Activated CD4-positive, alpha-beta T cell treated with anti-CD3 and anti-CD28 coated beads, Interleukin-2, amount 50 U/mL, for 1 hour (primary cell): ENCODE data around the gene PIP5K1C.
A peak's percentile ranks its signal among the peaks of the same experiment; 100 is the strongest.

Source experiments
- DNase-seq: peaks from one replicate; pipeline ENCODE4 v3.0.0-alpha.2; 2020

PIP5K1C gene

DNA sequence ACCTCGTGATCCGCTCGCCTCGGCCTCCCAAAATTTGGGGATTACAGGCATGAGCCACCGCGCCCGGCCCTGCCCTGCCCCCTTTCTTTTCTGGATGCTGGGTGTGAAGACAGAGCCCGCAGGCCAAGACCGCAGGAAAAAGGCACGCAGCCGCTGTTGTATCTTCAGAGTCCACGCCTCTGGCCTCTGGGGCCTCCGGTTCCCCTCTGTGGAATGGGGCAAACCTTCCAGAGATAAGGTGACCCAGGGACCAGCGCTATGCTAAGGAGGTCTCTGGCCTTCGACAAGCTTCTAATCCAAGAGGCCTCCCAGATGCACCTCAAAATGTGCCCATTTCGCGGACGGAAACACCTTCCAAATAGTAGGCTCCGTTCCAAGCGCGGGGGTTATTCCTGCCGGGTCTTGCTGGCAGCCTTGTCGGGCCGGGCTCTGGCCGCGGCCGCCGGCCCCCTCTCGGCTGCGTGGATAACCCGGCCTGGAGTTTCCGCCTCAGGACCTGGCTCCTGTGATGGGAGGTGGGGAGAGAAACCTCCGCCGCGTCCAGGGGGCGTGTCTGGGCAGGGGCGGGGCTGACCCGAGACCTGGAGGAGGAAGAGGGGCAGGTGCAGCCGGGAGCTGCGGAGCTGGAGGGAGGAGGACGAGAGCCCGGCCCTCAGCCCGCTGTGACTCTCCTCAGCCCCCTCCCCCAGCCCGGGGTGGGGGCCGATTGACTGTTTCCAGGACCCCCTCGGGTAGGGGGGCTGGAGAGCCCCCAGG lies 21.0 kb upstream of the PIP5K1C start:
- peak; percentile 90 for DNase-seq

DNA sequence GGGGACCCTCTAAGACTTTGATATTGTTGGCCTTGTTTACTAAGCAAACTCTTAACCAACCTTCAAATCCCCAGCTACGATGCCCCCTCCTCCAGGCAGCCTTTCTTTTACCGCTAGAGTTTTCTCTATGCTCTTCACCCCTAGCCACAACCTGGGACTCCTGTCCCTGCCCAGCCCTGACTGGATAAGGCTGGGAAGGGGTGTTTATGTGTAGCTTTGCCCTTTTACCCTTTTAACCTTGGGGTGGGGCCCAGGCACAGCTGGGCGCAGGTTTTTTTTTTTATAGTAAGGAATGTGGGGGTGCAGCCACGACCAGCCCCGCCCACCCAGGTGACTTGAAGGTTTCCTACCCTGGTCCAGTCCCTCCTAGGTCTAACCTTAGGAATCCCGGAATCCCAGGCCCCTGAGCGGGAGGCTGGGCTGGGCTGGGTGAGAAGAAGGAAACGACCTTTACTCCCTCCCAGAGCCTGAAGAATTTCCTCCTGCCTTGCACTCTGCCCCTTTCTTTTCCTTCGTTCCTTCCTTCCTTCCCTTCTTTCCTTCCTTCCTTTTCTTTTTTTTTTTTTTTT lies 20.2 kb upstream of the PIP5K1C start:
- no peak for DNase-seq

DNA sequence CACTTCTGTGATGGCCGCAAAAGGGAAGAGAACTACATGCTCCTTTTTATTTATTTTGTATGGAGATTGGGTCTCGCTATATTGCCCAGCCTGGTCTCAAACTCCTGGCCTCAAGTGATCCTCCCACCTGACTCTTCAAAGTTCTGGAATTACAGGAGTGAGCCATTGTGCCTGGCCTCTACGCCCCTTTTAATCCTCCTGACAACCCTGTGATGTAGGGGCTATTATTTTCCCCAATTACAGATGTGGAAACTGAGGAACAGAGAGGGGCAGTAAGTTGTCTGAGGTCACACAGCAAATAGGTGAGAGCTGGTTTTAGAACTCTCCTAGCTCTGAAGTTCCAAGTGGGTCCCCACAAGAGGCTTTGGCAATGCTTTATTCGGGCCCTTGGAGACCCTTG lies 19.6 kb upstream of the PIP5K1C start:
- DNase-seq = no peak

DNA sequence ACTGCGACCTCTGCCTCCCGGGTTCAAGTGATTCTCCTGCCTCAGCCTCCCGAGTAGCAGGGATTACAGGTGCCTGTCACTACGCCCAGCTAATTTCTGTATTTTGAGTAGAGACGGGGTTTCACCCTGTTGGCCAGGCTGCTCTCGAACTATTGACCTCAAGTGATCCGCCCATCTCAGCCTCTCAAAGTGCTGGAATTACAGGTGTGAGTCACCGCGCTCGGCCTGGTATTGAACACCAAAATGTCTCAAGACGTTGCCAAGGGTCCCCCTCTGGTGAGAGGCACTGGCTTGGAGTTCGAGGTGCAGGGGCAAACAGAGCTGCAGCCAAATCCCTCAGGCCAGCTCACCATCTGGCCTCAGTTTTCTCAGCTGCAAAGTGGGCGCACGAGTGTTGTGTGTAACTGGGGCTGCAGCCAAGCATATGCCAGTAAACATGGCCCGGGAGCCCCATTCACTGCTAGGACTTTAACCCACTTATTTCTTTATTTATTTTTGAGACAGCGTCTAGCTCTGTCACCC lies 15.9 kb upstream of the PIP5K1C start:
- no peak for DNase-seq

DNA sequence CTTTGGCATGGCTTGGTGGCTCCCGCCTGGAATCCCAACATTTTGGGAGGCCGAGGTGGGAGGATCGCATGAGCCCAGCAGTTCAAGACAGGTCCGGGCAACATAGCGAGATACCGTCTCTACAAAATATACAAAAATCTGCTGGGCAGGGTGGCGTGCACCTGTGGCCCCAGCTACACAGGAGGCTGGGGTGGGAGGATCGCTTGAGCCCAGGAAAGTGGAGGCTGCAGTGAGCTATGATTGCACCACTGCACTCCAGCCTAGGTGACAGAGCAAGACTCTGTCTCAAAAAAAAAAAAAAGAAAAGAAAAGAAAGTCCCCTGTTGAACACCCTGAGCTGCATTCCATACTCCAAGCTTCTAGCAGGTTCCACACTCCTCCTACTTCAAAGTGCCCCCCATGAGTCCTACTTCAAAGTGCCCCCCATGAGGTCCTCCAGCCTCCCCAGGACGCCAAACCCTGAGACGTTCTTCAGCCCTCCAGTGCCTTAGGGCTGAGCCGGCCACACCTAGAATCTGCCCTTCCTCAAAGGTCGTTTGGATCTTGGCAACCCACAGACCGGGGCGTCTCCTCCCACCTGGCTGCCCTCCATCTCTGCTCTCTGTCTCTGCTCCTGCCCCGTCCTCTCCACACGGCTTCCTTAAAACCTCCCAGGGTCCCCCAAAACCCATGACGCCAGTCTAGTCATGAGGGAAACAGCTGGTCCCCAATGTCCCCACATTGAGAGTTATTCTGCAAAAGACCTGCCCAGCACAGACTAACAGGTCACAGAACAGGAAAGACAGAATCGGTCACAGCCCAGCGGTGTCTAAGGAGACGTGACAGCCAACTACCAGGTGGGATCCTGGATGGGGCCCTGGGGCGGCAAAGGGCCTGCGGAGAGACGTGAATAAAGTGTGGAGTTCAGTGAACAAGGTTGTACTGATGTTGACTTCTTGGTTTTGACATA lies 12.7 kb upstream of the PIP5K1C start:
- no peak for DNase-seq

DNA sequence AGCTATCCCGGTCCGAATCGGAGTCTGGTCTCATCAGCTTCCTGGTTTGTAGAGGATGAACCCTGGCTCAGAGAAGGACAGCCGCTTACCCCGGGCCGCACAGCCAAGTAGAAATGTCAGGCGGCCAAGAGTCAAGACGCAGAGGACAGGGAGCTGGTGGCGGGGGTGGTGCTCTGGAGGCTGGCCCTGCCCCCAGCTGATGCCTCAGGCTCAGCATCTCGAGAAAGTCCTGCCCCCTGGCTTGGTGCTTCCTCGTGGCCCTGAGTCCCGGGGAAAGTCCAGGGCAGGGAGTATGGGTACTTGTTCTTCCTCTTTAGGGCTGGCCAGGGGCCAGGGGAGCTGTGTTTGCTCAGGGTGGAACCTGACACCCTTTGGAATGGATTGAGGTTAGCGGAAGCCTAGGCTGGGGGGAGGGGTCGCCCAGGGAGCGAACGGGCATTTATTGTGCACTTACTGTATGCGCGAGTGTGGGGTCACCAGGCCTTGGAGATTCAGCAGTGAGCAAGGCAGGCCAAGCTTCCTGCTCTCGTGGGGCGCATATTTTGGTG lies 10.1 kb upstream of the PIP5K1C start:
- DNase-seq = no peak

DNA sequence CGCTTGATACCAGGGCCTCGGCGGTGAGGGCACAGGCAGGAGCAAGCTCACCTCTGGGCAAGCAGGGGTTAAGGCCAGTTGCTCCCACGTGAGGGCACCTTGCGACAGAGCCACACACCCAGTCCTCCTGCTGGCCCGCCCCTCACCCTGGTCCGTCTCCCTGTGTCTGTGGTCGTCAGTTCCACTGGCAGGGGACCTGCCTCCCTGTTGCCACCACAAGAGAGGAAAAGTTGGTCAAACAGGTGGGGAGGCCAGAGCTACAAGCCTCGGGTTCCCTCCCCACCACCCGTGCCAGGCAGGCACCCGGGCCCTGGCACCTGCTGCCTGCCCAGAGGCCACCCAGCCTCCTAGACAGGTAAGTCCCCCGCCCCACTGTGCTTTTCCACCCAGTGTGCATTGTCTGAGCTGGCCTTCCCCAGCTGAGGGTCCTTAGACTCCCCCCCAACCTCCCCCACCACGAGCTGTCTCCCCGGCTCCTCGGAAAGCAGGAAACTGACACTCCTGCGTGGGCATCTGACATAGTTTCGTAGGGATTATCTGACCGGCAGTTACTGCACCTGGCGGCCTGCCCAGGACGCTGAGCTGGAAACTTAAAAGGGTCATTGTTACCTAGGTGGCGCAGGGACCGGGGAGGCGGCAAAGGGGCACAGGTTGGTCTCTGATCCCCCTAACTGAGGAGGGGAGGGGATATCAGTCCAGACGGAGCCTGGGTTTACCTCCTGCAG lies 8.1 kb upstream of the PIP5K1C start, which contains the start of gene TJP3:
TSS of gene TJP3 (plus strand) at position 178 of the 725 bp plus-strand sequence. CDS start 20,049 bp downstream, outside the sequence.
- no peak for DNase-seq

DNA sequence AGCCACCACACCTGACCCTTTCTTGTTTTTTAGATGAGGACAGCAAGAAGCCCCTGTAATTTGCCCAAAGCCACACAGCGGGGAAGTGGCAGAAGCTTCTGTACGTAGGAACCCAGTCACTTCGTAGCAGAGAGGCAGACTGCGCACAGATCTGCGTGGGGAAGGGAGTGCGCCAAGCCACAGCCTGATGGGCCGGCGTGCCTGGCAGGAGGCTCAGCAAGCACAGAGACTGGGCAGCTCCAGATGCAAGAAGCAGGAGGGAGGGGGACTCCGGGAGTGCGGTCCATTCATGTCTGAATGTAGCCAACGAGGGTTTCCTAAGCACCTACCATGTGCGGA lies 7.6 kb upstream of the PIP5K1C start:
- no peak for DNase-seq

DNA sequence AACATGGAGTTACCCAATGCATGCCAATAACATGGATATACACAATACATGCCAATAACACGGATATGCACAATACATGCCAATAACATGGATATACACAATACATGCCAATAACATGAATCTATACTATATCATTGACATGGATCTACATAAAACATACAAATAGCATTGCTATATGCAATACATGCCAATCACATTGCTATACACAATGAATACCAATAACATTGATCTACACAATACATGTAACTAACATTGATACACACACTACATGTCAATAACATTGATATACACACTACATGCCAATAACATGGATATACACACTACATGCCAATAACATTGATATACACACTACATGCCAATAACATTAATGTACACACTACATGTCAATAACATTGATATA lies 932 bp upstream of the PIP5K1C start:
- DNase-seq = no peak

DNA sequence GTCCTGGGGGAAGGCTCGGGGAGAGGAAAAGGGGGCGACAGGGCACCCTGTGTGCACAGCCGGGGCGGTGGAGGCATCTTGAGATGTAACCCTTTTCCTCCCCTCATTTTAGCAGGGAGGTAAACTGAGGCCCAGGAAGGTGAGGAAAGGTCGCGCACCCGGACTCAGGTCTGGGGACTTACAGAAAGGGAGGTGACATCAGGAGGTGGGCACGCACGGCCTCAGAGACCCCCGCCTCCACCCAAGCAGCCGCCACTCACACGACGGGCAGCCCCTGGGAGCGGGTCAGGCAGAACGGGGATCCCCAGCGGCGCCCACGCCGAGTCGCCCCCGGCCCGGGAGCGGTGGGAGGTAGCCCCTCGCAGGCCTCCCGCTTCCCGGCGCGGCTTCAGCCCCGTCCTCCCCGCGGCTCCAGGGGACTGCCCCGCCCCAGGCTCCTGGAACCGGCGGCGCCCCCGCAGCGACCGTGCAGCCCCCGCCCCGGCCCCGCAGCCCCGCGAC lies 477 bp downstream of the PIP5K1C start:
- no peak for DNase-seq

DNA sequence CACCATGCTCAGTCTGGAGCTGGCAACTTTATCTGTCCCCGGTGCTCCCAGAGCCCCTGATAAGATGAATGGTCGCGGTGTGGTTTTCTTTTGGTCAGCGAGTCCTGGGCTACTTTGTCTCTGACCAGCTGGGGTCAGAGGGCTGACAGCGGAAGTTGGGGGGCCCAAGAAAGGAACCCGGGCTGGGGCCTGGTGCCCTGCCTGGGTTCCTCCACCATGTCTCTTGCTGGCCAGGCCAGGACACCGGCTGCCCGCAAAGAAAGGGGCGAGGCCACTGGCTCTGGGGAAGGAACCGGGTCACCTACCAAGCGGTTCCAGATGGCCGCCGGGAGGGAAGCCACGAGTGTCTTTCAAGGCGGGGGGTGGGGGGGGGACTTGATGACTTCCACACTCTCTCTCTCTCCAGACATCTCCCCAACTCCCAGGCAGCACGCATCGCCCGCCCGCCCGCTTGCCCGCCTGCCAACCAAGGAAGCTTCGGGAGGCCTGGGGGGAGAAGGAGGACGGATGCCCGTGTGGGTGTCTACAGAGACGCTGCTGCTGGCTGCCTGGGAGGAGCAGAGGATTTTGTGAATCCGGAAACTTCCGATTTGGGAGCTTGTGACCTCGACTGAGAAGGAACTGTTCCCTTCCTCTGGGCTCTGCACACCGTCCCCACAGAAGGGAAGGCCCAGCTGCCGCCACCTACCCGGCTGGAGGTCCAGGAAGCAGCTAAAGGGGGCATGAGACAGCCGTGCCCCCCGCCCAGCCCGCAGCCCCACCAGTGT lies 1.1 kb downstream of the PIP5K1C start:
- DNase-seq = no peak

DNA sequence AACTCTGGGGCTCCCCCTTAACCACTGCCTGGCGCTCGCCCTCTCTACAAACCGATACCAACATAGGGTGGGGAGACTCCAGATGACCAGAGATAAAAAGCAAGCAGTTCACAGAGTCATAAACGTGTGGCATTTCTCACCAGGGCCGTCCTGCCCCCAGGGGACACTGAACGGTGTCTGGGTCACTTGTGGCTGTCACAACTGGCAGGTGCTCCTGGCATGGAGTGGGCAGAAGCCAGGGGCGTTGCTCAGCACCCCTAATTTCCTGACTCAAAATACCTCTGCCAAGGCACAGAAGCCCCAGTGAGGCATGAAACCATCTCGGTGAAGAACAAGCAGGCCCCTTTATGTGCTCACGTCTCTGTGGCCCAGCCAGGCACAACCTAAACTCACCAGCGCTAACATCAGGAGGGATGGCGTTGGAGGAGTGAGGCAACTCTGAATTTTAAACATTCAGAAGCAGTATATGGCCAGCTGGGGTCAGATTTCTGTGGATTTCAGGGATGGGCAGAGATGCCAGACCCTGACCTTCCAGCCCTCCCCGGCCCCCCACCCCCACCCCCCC lies 1.8 kb downstream of the PIP5K1C start:
- no peak for DNase-seq

DNA sequence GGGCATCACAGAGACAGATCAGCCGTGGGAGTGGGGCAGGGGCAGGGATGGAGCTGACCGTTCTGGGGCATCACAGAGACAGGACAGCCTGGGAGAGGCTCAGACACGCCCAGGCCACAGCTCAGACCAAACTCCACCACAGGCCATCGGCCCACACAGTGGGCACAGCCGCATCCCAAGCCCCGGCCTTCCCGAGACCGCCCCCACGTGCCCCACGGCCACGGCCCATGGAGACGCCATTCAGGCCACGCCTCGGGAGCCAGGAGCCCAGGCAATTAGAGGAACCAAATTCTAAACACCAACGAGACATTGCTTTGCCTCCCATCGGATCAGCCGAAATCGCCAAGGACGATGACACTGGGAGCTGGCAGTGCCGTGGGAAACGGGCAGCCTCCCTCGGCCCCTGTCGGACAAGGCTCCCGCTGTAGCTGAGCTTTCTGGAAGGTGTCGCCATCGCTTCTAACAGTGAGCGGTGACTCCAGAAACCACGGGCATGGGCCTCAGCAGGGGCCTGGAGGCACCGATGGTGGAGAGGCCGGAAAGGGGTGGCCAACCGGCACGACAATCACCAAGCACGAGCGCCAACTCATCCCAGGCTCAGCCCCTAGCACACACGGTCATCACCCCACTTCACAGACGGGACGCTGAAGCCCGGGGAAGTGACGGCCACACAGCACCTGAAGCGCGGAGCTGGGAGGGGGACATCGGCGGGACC lies 2.4 kb downstream of the PIP5K1C start:
- DNase-seq = no peak

DNA sequence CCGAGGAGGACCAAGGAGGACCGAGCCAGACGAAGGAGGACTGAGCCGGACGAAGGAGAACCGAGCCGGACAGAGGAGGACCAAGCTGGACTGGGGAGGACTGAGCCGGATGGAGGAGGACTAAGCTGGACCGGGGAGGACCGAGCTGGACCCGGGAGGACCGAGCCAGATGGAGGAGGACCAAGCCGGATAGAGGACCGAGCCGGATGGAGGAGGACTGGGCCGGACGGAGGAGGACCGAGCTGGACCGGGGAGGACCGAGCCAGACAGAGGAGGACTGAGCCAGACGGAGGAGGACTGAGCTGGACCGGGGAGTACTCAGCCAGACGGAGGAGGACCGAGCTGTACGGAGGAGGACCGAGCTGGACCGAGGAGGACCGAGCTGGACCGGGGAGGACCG lies 3.2 kb downstream of the PIP5K1C start:
- no peak for DNase-seq

DNA sequence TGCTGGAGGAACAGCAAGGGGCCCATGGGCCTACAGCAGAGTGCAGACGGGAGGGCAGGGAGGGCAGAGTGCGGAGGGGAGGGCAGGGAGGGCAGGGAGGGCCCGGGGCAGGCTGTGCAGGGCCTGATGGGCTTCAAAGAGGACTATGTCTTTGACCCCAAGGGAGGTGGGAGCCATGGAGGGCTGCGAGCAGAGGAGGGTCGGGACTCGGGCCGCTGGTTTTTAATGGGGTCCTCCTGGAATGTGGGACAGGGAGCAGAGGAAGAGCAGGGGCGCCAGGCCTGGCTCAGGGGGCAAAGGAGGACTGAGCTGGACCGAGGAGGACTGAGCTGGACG lies 3.6 kb downstream of the PIP5K1C start:
- DNase-seq = no peak

DNA sequence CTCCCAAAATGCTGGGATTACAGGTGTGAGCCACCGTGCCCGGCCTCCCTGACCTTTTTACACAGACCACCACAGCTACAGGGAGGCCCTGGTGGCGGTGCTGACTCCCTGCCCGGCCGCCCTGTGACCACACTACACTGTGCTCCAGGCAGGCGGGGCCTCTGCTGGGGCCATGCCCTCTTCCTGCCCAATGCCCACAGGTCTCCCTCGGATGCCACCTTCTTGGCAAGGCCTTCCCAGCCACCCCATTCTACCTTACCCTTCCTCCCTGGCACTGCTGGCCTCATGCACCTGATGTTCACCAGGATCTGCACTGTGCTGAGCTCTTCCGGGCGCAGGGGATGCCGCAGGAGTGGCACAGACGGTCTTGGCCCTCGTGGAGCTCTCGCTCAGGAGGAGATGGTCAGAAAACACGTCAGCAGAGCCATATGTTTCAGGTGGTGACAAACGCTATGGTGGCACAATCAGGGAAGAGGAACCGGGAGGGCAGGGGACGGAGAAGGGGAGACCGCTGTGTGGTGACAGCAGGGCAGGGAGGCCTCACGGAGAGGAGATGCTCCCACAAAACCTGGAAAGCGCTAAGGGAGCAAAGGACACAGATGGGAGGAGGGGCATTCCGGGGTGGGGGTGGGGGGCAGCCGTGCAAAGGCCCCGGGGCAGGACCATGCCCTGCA lies 4.1 kb downstream of the PIP5K1C start:
- DNase-seq = no peak

DNA sequence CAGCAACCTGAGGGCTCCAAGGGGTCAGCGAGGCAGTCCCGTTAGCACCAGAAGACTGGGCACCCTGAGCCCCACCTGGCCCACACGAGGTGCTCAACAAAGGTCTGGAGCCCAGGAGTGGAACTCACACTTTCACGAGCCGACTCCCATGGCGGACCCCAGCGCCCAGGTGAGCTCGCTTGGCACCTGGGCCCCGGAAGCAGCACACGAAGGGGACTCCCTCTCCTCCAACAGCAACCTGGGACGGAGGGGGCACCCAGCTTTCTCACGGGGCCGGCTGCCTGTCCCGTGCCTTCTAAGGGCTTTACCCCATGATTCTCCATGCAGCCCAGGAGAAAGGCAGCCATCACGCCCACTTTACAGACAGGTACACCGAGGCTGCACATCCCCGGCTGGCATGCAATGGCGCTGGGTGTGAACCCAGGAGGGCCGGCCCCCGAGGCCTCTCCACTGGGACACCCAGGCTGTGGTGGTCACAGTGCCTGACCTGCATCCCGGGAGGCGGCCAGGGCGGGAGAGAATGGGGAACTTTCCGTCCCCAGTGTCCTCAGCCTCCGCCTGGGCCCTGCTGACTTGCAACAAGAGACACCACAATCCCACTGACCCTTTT lies 5.0 kb downstream of the PIP5K1C start:
- DNase-seq = no peak

DNA sequence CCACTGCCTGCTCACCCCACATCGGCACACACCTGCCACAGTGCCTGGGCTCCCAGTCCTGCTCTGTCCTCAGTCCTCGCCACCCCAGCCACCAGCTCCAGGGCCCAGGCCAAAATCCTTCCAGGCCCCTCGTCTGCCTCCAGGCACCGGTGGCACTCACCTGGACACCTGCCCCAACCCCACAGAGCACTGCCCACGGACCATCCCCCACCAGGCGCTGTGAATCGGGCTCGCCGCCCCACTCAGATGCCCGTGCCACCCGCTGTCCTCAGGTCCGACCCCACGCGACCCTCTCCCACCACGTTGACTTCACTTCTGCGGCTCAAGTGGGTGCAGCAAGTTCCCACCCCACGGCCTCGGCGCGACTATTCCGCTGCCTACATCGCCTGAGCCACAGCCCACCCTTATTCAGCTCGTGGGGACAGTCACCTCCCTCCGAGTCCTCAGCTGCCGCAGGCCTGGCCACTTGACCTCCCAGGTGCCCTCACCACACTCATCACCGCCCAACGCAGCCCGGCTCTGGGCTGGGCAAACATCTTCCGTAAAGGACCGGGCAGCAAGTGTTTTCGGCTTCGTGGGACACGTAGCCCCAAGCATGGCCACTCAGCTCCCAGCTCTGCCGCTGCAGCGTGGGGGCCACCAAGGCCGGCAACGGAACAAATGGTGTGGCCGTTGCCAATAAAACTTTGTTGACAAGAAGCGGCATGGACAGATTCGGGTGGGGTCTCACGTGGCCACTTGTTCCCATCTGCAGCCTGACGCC lies 5.7 kb downstream of the PIP5K1C start:
- no peak for DNase-seq
